RWPE2 (cell line): Measurements from ENCODE around the gene FNDC3B.

Experiments
- ATAC-seq: fragments of 200-7000 bp; cut with Tn5 transposase; 3 replicates; pipeline ENCODE4 v1.9.1; 2021; ENCODE audit warnings: low read depth
- DNase-seq: peaks from one replicate; pipeline ENCODE4 v3.0.0-alpha.2; 2020; ENCODE audit warnings: low spot score
- H3K27ac ChIP-seq: fragments of 450-650 bp; 2 replicates; pipeline ENCODE4 v1.5.1; 2017; ENCODE audit warnings: mild to moderate bottlenecking; ENCODE audit not compliant: poor library complexity, severe bottlenecking
- H3K27me3 ChIP-seq: fragments of 250-450 bp; sonication (Bioruptor Pico); 2 replicates; pipeline ENCODE4 v1.5.1; 2021; ENCODE audit warnings: mild to moderate bottlenecking, moderate library complexity; ENCODE audit not compliant: insufficient read depth, poor library complexity, severe bottlenecking
- H3K36me3 ChIP-seq: fragments of 250-450 bp; sonication (Bioruptor Pico); 2 replicates; pipeline ENCODE4 v1.5.1; 2020; ENCODE audit warnings: low read depth, mild to moderate bottlenecking, moderate library complexity
- H3K4me1 ChIP-seq: fragments of 250-450 bp; sonication (Bioruptor Pico); 2 replicates; pipeline ENCODE4 v1.5.1; 2021; ENCODE audit warnings: mild to moderate bottlenecking, moderate library complexity; ENCODE audit not compliant: insufficient read depth, poor library complexity, severe bottlenecking
- H3K4me3 ChIP-seq: fragments of 250-450 bp; sonication (Bioruptor Pico); 2 replicates; pipeline ENCODE4 v1.5.1; 2021; ENCODE audit warnings: mild to moderate bottlenecking, moderate library complexity; ENCODE audit not compliant: severe bottlenecking
- H3K9me3 ChIP-seq: fragments of 250-450 bp; sonication (Bioruptor Pico); 2 replicates; pipeline ENCODE4 v1.5.1; 2021; ENCODE audit warnings: mild to moderate bottlenecking, moderate library complexity; ENCODE audit not compliant: severe bottlenecking
- TF ChIP-seq, protein P1 (sequence below): fragments of 450-650 bp; IDR thresholded peaks from one replicate; pipeline ENCODE4 v1.5.1; 2017; ENCODE audit warnings: mild to moderate bottlenecking, moderate library complexity; ENCODE audit not compliant: poor library complexity, severe bottlenecking

Gene FNDC3B

DNA sequence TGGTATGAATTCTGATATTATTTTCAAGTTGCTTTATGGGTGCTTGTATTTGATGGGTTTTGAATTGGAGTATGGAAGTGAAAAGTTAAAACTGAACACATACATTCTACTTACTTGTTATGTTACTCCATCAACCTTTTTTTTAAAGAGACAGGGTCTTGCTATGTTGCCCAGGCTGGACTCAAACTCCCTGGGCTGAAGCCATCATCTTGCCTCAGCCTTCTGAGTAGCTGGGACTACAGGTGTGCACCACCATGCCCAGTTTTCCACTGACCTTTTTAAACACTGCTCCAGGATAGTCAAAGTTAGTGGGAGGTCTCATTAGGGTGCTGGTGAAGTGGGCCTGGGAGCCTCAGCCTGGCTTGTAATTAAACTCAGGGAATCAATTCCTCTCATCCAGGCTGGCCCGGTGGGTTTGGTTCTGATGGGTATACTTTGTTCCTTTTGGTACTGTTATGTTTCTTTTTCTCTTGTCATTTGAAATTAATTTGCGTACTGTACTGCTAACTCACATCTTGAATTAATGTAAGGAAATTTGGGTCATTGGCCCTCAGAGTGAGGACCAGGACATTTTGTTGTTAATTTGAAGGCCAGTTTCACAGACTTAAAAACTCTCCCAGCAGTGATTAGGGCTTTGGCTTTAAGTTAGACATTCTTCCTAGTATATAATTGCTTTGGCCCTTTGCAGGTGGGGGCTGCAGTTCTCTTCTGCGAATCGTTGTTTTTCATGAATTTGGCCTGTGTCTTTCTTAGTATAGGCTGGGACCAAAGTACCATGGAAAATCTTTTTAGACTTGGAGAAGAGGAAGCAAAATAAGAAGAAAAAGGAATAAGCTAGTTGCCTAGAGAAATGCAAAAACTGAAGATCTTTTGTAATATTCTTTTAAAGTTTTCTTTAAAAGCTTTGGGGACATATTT lies 66.9 kb downstream of the FNDC3B start:
- TF ChIP-seq, protein P1, sequence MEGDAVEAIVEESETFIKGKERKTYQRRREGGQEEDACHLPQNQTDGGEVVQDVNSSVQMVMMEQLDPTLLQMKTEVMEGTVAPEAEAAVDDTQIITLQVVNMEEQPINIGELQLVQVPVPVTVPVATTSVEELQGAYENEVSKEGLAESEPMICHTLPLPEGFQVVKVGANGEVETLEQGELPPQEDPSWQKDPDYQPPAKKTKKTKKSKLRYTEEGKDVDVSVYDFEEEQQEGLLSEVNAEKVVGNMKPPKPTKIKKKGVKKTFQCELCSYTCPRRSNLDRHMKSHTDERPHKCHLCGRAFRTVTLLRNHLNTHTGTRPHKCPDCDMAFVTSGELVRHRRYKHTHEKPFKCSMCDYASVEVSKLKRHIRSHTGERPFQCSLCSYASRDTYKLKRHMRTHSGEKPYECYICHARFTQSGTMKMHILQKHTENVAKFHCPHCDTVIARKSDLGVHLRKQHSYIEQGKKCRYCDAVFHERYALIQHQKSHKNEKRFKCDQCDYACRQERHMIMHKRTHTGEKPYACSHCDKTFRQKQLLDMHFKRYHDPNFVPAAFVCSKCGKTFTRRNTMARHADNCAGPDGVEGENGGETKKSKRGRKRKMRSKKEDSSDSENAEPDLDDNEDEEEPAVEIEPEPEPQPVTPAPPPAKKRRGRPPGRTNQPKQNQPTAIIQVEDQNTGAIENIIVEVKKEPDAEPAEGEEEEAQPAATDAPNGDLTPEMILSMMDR, result no peak
- peaks cover 13% of the 10 kb centered on the region for H3K36me3 ChIP-seq
- no peak overlapping the region for H3K4me3 ChIP-seq
- no peak for DNase-seq
- peaks cover 36% of the 10 kb centered on the region for H3K4me1 ChIP-seq
- ATAC-seq, result no peak
- H3K27ac ChIP-seq, result peak overlapping the region; percentile 98
- H3K27me3 ChIP-seq, result no peaks in the 10 kb centered on the region
- no peaks in the 10 kb centered on the region for H3K9me3 ChIP-seq

DNA sequence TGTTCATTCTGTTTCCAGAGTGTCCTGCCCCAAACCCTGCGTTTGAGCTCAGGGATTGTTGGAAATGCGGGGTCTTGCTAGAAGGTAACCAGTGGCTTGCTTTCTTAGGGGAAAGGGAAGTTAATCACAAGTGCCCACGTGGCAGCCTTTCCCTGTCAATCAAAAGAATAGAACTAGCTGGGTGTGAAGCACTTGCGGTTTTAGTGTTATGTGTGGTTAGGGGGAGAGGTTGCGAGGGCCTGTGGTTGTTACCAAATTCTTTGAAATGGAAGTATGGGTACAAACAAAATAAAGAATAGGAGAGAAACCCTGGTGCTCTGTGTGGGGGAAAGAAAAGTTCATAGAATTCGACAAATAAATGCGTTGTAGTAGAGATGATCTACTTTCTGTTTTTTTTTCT lies 67.6 kb downstream of the FNDC3B start:
- Histone ChIP-seq H3K36me3 (peaks cover 20% of the 10 kb centered on the region), H3K4me3 (no peak overlapping the region), H3K4me1 (peaks cover 30% of the 10 kb centered on the region), H3K9me3 (no peaks in the 10 kb centered on the region), H3K27ac (no peak overlapping the region), H3K27me3 (no peaks in the 10 kb centered on the region)
- ATAC-seq, result no peak
- no peak for DNase-seq
- TF ChIP-seq, protein P1, result no peak

DNA sequence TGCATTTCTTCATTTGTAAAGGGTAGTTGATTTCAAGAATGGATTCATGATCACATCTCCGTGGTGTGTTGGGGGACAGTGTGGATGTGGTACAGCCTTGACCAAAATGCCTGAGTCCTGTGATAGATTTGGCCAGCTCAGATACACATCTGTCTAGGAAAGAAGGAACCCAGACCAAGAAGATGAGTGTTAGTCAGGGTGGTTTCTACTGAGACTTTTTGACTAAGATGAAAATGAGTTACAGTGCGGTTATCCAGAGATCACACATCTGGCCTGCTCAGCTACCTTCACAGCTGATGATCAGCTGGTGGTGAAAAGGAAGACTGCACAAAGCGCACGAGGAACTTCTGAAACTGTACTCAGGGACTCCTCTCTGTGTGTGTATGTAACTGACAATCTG lies 68.0 kb downstream of the FNDC3B start:
- no peak overlapping the region for H3K4me3 ChIP-seq
- H3K27me3 ChIP-seq, result no peaks in the 10 kb centered on the region
- H3K4me1 ChIP-seq, result peaks cover 26% of the 10 kb centered on the region
- TF ChIP-seq, protein P1, result no peak
- H3K36me3 ChIP-seq, result peaks cover 24% of the 10 kb centered on the region
- ATAC-seq (no peak), DNase-seq (no peak)
- H3K27ac ChIP-seq, result no peak overlapping the region
- no peaks in the 10 kb centered on the region for H3K9me3 ChIP-seq

DNA sequence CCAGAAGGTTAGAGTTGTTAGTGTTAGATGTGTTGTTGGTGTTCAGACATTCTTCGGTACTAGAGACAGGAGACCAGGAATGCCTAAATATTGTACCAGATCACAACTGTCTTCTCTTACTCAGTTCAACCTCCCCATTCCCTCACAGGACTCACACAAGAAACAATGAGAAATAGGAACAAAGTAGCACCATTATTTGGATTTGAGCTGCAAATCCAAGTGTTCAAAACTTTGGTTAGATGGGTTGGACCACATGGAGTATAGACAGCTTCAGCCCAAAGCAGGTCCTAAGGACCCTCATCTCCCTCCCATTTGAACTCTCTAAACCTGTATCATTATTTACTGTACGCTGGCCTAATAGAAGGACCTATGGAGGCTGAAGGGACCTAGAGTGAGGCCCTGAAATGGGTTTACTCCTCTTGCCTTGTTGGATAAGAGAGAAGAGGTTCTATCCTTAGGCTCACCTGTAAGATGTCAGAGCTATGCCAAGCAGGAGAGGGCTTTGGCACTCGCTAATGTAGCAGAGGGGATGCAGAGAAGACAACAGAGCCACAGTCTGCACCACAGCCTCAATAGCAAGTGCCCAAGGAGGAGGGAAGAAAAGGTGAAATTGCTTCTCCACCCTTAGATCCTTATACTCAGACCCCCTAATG lies 70.9 kb downstream of the FNDC3B start:
- Histone ChIP-seq H3K4me1 (no peaks in the 10 kb centered on the region), H3K27ac (no peak overlapping the region), H3K36me3 (peaks cover 47% of the 10 kb centered on the region), H3K9me3 (no peaks in the 10 kb centered on the region), H3K4me3 (no peak overlapping the region), H3K27me3 (no peaks in the 10 kb centered on the region)
- TF ChIP-seq, protein P1, result no peak
- no peak for ATAC-seq
- DNase-seq, result no peak
